Gastroesophageal sphincter (tissue), 3 donors: ENCODE measurements around the gene VIPR2.

ENCODE experiments used
- CTCF ChIP-seq, 4 experiments: fragments of 200-600 bp in 2 of 4; fragments of 450-650 bp in 2 of 4; sonication (generic) in 1 of 4; IDR thresholded peaks; one replicate each; pipeline ENCODE4 v1.5.1; 2017 to 2019; ENCODE audit warnings: antibody characterized with exemption in 4 of 4, mild to moderate bottlenecking in 2 of 4, moderate library complexity in 2 of 4
- EP300 ChIP-seq: sonication (generic); formaldehyde crosslinking; IDR thresholded peaks from one replicate; pipeline ENCODE4 v1.6.1; 2017; ENCODE audit warnings: antibody characterized with exemption, mild to moderate bottlenecking
- POLR2A ChIP-seq, 2 donors: fragments of 450-650 bp; IDR thresholded peaks; one replicate each; pipeline ENCODE4 v1.6.1; 2017; ENCODE audit warnings: antibody characterized with exemption in 2 of 2, mild to moderate bottlenecking in 2 of 2, moderate library complexity in 1 of 2
- POLR2AphosphoS5 ChIP-seq: sonication (generic); formaldehyde crosslinking; IDR thresholded peaks from one replicate; pipeline ENCODE4 v1.6.1; 2017; ENCODE audit warnings: antibody characterized with exemption

GRCh38 chr7:159154243-159154642 lies 9.6 kb upstream of the VIPR2 start:
- TF ChIP-seq CTCF (IDR thresholded peaks at IDR 0.05) = peak in 1 of 4 experiments; percentile 33
- TF ChIP-seq POLR2AphosphoS5 = no peak
- TF ChIP-seq EP300 = no peak
- TF ChIP-seq POLR2A (IDR thresholded peaks at IDR 0.05) = no peak
